K562 (cell line): Measurements from ENCODE around the gene MAU2. TPM values are rescaled to one million over a fixed set of nuclear protein-coding genes. Genes with fewer than 3 reads are reported as not detected.
"Not testable (repeated sequence)": the region's sequence is repeated elsewhere in the genome, so short reads cannot be mapped to it uniquely, and the experiment has no call there.

Experiments
- MGA ChIP-seq: fragments of 450-650 bp; IDR thresholded peaks from 2 replicates; pipeline ENCODE4 v1.6.1; 2016; ENCODE audit warnings: mild to moderate bottlenecking, moderate library complexity
- NR2C1 ChIP-seq, 2 experiments: fragments of 450-650 bp; IDR thresholded peaks; 2 replicates each; pipeline ENCODE4 v1.6.1; 2017; ENCODE audit warnings: mild to moderate bottlenecking in 2 of 2, antibody characterized with exemption in 1 of 2, inconsistent platforms in 1 of 2, missing compliant biosample characterization in 1 of 2, missing genetic modification characterization in 1 of 2
- REST ChIP-seq, 2 experiments: fragments of 450-650 bp; formaldehyde crosslinking in 1 of 2; IDR thresholded peaks; 2 replicates each; pipeline versions ENCODE4 v1.4.0 to v1.6.1; 2014 to 2020; ENCODE audit warnings: mild to moderate bottlenecking in 2 of 2, borderline replicate concordance in 1 of 2, low read depth in 1 of 2
- USF2 ChIP-seq: sonication (generic); formaldehyde crosslinking; IDR thresholded peaks from 2 replicates; pipeline ENCODE4 v1.5.0; 2020; ENCODE audit warnings: missing genetic modification reagents
- polyA plus RNA-seq, 8 experiments: library from polyadenylated mRNA; depleted of rRNA in 4 of 8; stranded (reverse) in 5 of 8; unstranded in 3 of 8; fragments of >200 nt; fragmentation: Nextera tagmentation in 2 of 8; fragmentation: Illumina TruSeq in 1 of 8; extraction: Ambion mirVana in 2 of 8; extraction: Trizol in 1 of 8; gene quantifications; 2 replicates each; pipeline versions ENCODE4 v1.2.1 to v1.2.3, GENCODE V29; 2011 to 2014; ENCODE audit warnings: inconsistent platforms in 1 of 8, missing spikeins in 1 of 8
- total RNA-seq, 7 experiments: library from RNA; depleted of rRNA in 6 of 7; stranded (reverse); fragments of >200 nt in 6 of 7; fragmentation: Illumina TruSeq in 2 of 7; extraction: Trizol in 2 of 7; gene quantifications; 2 replicates each; pipeline versions ENCODE4 v1.2.1 to v1.2.3, GENCODE V29; 2011 to 2021; ENCODE audit warnings: low replicate concordance in 1 of 7

Gene MAU2
- total and polyA plus RNA-seq, 9 of the 15 experiments (the other 6 are each of a cell fraction or from before 2014, with no cell fraction given) = 1.2 to 48.1 (median 19.4) TPM

GRCh38 chr19:19389683-19390082 is 69.1 kb downstream of the MAU2 start (continued):
- peak; percentile 52; the same call in 1 of the 2 replicates for TF ChIP-seq MGA
- 0 out of 2 replicates have a peak, but pooled peaks have one; percentile 8 for TF ChIP-seq REST (IDR thresholded peaks at IDR 0.05; ENCODE audit: borderline replicate concordance)
- TF ChIP-seq REST (CRISPR knock-in tag; IDR thresholded peaks at IDR 0.05; ENCODE audit: low read depth); NR2C1 (tag; IDR thresholded peaks at IDR 0.05): not testable (repeated sequence)
- 0 out of 2 replicates have a peak, but pooled peaks have one; percentile 21 for TF ChIP-seq NR2C1 (IDR thresholded peaks at IDR 0.05)
- peak; percentile 75 for TF ChIP-seq USF2
